ENCODE data around the gene PTPRD.

DNA sequence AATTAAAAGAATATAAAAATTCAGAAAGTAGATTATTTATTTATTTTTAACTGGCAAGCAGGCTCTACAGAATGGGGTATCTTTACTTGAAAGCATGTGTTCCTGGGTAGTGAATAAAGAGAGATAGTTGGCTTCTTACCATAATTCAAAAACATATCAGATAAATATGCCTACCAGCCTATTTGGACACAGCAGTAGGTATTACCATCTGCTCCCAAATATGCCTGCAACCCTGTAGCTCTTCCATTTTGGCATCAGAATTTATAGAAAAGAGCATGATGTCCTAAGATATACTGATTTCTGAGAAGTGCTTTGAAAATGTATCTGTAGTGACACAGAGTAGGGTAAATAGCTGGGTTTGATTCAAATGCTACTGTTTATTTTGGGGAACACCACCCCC lies 1512.7 kb downstream of the PTPRD start:
- TF ChIP-seq, protein P1, sequence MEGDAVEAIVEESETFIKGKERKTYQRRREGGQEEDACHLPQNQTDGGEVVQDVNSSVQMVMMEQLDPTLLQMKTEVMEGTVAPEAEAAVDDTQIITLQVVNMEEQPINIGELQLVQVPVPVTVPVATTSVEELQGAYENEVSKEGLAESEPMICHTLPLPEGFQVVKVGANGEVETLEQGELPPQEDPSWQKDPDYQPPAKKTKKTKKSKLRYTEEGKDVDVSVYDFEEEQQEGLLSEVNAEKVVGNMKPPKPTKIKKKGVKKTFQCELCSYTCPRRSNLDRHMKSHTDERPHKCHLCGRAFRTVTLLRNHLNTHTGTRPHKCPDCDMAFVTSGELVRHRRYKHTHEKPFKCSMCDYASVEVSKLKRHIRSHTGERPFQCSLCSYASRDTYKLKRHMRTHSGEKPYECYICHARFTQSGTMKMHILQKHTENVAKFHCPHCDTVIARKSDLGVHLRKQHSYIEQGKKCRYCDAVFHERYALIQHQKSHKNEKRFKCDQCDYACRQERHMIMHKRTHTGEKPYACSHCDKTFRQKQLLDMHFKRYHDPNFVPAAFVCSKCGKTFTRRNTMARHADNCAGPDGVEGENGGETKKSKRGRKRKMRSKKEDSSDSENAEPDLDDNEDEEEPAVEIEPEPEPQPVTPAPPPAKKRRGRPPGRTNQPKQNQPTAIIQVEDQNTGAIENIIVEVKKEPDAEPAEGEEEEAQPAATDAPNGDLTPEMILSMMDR (conservative IDR thresholded peaks at IDR 0.05 in 1 of 2, IDR thresholded peaks at IDR 0.05 in 1 of 2; ENCODE audit: extremely low read depth in 1 of 2, insufficient read depth in 1 of 2, low read depth in 1 of 2, low read length in 2 of 2), result no peak
- TF ChIP-seq EZH2 (IDR thresholded peaks at IDR 0.05; ENCODE audit: borderline replicate concordance, low read length), result no peak
